Esophagus (tissue), 2 donors: ENCODE measurements around the gene TTC16. TPM values are rescaled to one million over a fixed set of nuclear protein-coding genes. Genes with fewer than 3 reads are reported as not detected.

ENCODE experiments used
- H3K27ac ChIP-seq, 2 donors: one replicate each; pipeline ENCODE4 v1.5.1; 2013; ENCODE audit warnings: low read depth in 2 of 2, mild to moderate bottlenecking in 2 of 2, inconsistent platforms in 1 of 2, low read length in 1 of 2, moderate library complexity in 1 of 2
- H3K27me3 ChIP-seq, 2 donors: one replicate each; pipeline ENCODE4 v1.6.1; 2013; ENCODE audit warnings: low read length in 2 of 2, control low read depth in 1 of 2, mild to moderate bottlenecking in 1 of 2; ENCODE audit not compliant: insufficient read depth in 2 of 2, control insufficient read depth in 1 of 2
- H3K36me3 ChIP-seq, 2 donors: one replicate each; pipeline ENCODE4 v1.6.1; 2013; ENCODE audit warnings: low read length in 1 of 2; ENCODE audit not compliant: control insufficient read depth in 2 of 2, insufficient read depth in 2 of 2
- H3K4me1 ChIP-seq, 2 donors: one replicate each; pipeline ENCODE4 v1.6.1; 2013; ENCODE audit warnings: low read length in 1 of 2; ENCODE audit not compliant: control insufficient read depth in 2 of 2, insufficient read depth in 2 of 2
- H3K4me3 ChIP-seq, 2 donors: one replicate each; pipeline ENCODE4 v1.5.1; 2013; ENCODE audit warnings: low read length in 2 of 2, mild to moderate bottlenecking in 2 of 2, low read depth in 1 of 2, moderate library complexity in 1 of 2
- H3K9me3 ChIP-seq, 2 donors: one replicate each; pipeline ENCODE4 v1.6.1; 2013; ENCODE audit warnings: mild to moderate bottlenecking in 2 of 2, low read depth in 1 of 2, low read length in 1 of 2, moderate library complexity in 1 of 2; ENCODE audit not compliant: control insufficient read depth in 2 of 2, insufficient read depth in 1 of 2
- WGBS, 2 donors: extraction: QIAGEN DNeasy Blood & Tissue Kit; methylation state at CpG; one replicate each; pipeline ENCODE4 v1.1.7; 2013; 5-methylcytosine and 5-hydroxymethylcytosine counted together
- polyA plus RNA-seq, 2 donors: library from polyadenylated mRNA; stranded (reverse); fragments of 200-250 nt; gene quantifications; one replicate each; pipeline ENCODE4 v1.2.3, GENCODE V29; 2013
- donor health status: healthy with polysubstance abuse.
- donor health status: Bipolar disorder and iron deficiency.

Gene TTC16
- polyA plus RNA-seq, 2 donors = 0.04 to 0.10 TPM

- no peaks in the 10 kb centered on the region for H3K27me3 ChIP-seq
- no peaks in the 10 kb centered on the region for H3K9me3 ChIP-seq
- no peak overlapping the region for H3K4me3 ChIP-seq
- peaks cover 8 to 22% of the 10 kb centered on the region in 2 donors for H3K36me3 ChIP-seq
- H3K4me1 ChIP-seq = no peaks in the 10 kb centered on the region
- H3K27ac ChIP-seq = no peak overlapping the region
- WGBS, 2 donors = 89% methylated on average over 5 of the region's 5 CpGs
Observed at GRCh38 chr9:127683723-127684122, 32.2 kb upstream of the TTC16 start.

GRCh38 chr9:127684576-127684975 is 31.3 kb upstream of the TTC16 start:
- Histone ChIP-seq H3K4me1 (no peaks in the 10 kb centered on the region), H3K27ac (no peak overlapping the region), H3K27me3 (no peaks in the 10 kb centered on the region), H3K36me3 (peaks cover 8 to 21% of the 10 kb centered on the region in 2 donors), H3K9me3 (no peaks in the 10 kb centered on the region), H3K4me3 (no peak overlapping the region)
- WGBS, 2 donors = 77 to 81% methylated on average over 4 of the region's 4 CpGs

GRCh38 chr9:127686461-127687393 is 29.2 kb upstream of the TTC16 start:
- 73 to 78% methylated on average over 6 of the region's 6 CpGs for WGBS, 2 donors
- Histone ChIP-seq H3K4me1 (no peaks in the 10 kb centered on the region), H3K27ac (no peak overlapping the region), H3K9me3 (no peaks in the 10 kb centered on the region), H3K27me3 (no peaks in the 10 kb centered on the region), H3K4me3 (no peak overlapping the region), H3K36me3 (peaks cover 8 to 11% of the 10 kb centered on the region in 2 donors)

- Histone ChIP-seq H3K27me3 (no peaks in the 10 kb centered on the region), H3K36me3 (peaks cover 0 to 6% of the 10 kb centered on the region in 2 donors), H3K4me1 (no peaks in the 10 kb centered on the region), H3K9me3 (no peaks in the 10 kb centered on the region), H3K4me3 (no peak overlapping the region), H3K27ac (no peak overlapping the region)
- WGBS, 2 donors = 91 to 93% methylated on average over 13 of the region's 13 CpGs
Observed at GRCh38 chr9:127689329-127690000, 26.4 kb upstream of the TTC16 start.

- Histone ChIP-seq H3K27me3 (no peaks in the 10 kb centered on the region), H3K4me1 (no peaks in the 10 kb centered on the region), H3K4me3 (no peak overlapping the region), H3K27ac (no peak overlapping the region), H3K9me3 (no peaks in the 10 kb centered on the region), H3K36me3 (peaks cover 0 to 6% of the 10 kb centered on the region in 2 donors)
- WGBS, 2 donors = 92 to 93% methylated on average over 10 of the region's 10 CpGs
Observed at GRCh38 chr9:127690735-127691134, 25.1 kb upstream of the TTC16 start.

- Histone ChIP-seq H3K4me3 (no peak overlapping the region), H3K9me3 (no peaks in the 10 kb centered on the region), H3K36me3 (peaks cover 0 to 6% of the 10 kb centered on the region in 2 donors), H3K27me3 (no peaks in the 10 kb centered on the region), H3K4me1 (no peaks in the 10 kb centered on the region), H3K27ac (no peak overlapping the region)
- WGBS, 2 donors = 84 to 87% methylated on average over 20 of the region's 20 CpGs
Observed at GRCh38 chr9:127692071-127692470, 23.8 kb upstream of the TTC16 start.

- 88 to 92% methylated on average over 10 of the region's 10 CpGs for WGBS, 2 donors
- Histone ChIP-seq H3K9me3 (no peaks in the 10 kb centered on the region), H3K36me3 (peaks cover 0 to 6% of the 10 kb centered on the region in 2 donors)
Observed at GRCh38 chr9:127693143-127693542, 22.7 kb upstream of the TTC16 start.

GRCh38 chr9:127693697-127694096 is 22.2 kb upstream of the TTC16 start:
- 91 to 95% methylated on average over 4 of the region's 4 CpGs for WGBS, 2 donors
- no peak overlapping the region for H3K4me3 ChIP-seq
- no peaks in the 10 kb centered on the region for H3K27me3 ChIP-seq
- H3K9me3 ChIP-seq = no peaks in the 10 kb centered on the region
- H3K27ac ChIP-seq = no peak overlapping the region
- H3K4me1 ChIP-seq = no peaks in the 10 kb centered on the region
- peaks cover 0 to 6% of the 10 kb centered on the region in 2 donors for H3K36me3 ChIP-seq

More at GRCh38 chr9:127693143-127693542, 22.7 kb upstream of the TTC16 start:
- Histone ChIP-seq H3K27me3 (no peaks in the 10 kb centered on the region), H3K4me3 (no peak overlapping the region), H3K4me1 (no peaks in the 10 kb centered on the region), H3K27ac (no peak overlapping the region)

GRCh38 chr9:127694890-127695720 is 20.8 kb upstream of the TTC16 start:
- H3K9me3 ChIP-seq = no peaks in the 10 kb centered on the region
- H3K4me1 ChIP-seq = no peaks in the 10 kb centered on the region
- no peak overlapping the region for H3K4me3 ChIP-seq
- no peaks in the 10 kb centered on the region for H3K27me3 ChIP-seq
- WGBS, 2 donors = 61 to 73% methylated on average over 9 of the region's 9 CpGs
- H3K36me3 ChIP-seq = peaks cover 0 to 6% of the 10 kb centered on the region in 2 donors
- H3K27ac ChIP-seq = no peak overlapping the region
